KMS-11 (cell line): ENCODE measurements around the gene UBAP2.

ENCODE experiments used
- H2AFZ ChIP-seq: fragments of 200-600 bp; sonication (generic); 2 replicates; pipeline ENCODE4 v1.6.1; 2016; ENCODE audit warnings: antibody characterized with exemption, mixed run types, low read depth
- H3K27ac ChIP-seq: fragments of 200-600 bp; sonication (generic); 2 replicates; pipeline ENCODE4 v1.6.1; 2016; ENCODE audit warnings: mild to moderate bottlenecking, mixed run types
- H3K27me3 ChIP-seq: fragments of 200-600 bp; sonication (generic); 2 replicates; pipeline ENCODE4 v1.6.1; 2017; ENCODE audit warnings: mild to moderate bottlenecking, low read depth, mixed run types, moderate library complexity; ENCODE audit not compliant: insufficient read depth
- H3K36me3 ChIP-seq: fragments of 200-600 bp; sonication (generic); 2 replicates; pipeline ENCODE4 v1.6.1; 2017; ENCODE audit warnings: mild to moderate bottlenecking, mixed run types; ENCODE audit not compliant: insufficient read depth
- H3K4me1 ChIP-seq: fragments of 200-600 bp; sonication (generic); 2 replicates; pipeline ENCODE4 v1.6.1; 2016; ENCODE audit warnings: mild to moderate bottlenecking, low read depth, mixed run types; ENCODE audit not compliant: poor library complexity, severe bottlenecking
- H3K4me2 ChIP-seq: fragments of 200-600 bp; sonication (generic); 2 replicates; pipeline ENCODE4 v1.7.0; 2016; ENCODE audit warnings: mild to moderate bottlenecking, mixed run types
- H3K4me3 ChIP-seq: fragments of 200-600 bp; sonication (generic); IDR thresholded peaks from 2 replicates; pipeline ENCODE4 v1.6.1; 2017; ENCODE audit warnings: low read depth, low read length, mixed read lengths; ENCODE audit not compliant: insufficient read depth
- H3K79me2 ChIP-seq: fragments of 200-600 bp; sonication (generic); 2 replicates; pipeline ENCODE4 v1.6.1; 2016; ENCODE audit warnings: low read depth, mixed run types; ENCODE audit not compliant: insufficient read depth
- H3K9ac ChIP-seq: fragments of 200-600 bp; sonication (generic); 2 replicates; pipeline ENCODE4 v1.6.1; 2016; ENCODE audit warnings: mild to moderate bottlenecking, mixed run types
- H4K20me1 ChIP-seq: fragments of 200-600 bp; sonication (generic); 2 replicates; pipeline ENCODE4 v1.6.1; 2016; ENCODE audit warnings: mild to moderate bottlenecking, mixed run types; ENCODE audit not compliant: insufficient read depth
- CTCF ChIP-seq: fragments of 200-600 bp; sonication (generic); conservative IDR thresholded peaks from 2 replicates; pipeline ENCODE4 v1.6.1; 2017; ENCODE audit warnings: low read depth, mild to moderate bottlenecking, antibody characterized with exemption, low read length, moderate library complexity, mixed read lengths

UBAP2 gene

GRCh38 chr9:34093578-34093977 is 44.9 kb upstream of the UBAP2 start:
- no peak overlapping the region for H3K9ac ChIP-seq
- H4K20me1 ChIP-seq, result no peaks in the 10 kb centered on the region
- no peak overlapping the region for H3K4me3 ChIP-seq
- H3K4me2 ChIP-seq, result no peak overlapping the region
- no peak overlapping the region for H3K27ac ChIP-seq
- TF ChIP-seq CTCF, result no peak
- H3K36me3 ChIP-seq, result peaks cover 4% of the 10 kb centered on the region; the same call in 1 of the 2 replicates
- H3K27me3 ChIP-seq, result no peaks in the 10 kb centered on the region
- no peaks in the 10 kb centered on the region for H3K79me2 ChIP-seq
- no peak overlapping the region for H2AFZ ChIP-seq
- H3K4me1 ChIP-seq, result peaks cover 21% of the 10 kb centered on the region

DNA sequence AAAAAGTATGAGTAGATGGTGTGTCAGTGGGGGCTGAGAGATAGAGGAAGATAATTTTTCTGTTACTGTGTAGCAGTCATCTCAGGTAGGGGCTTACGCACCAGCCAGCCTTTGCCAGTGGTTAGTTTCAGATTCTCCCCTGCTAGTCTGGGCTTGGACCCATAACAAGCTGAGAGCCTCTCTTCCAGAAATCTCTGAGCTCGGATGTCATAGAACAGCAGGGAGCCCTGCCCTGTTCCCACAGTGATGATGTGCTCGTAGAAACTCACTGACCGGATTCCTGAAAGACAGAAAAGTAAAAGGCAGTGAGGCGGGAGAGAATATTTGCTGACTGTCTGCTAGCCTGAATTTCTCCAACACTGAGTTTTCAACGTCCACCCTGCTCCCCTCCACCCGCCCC is 40.6 kb upstream of the UBAP2 start:
- no peak overlapping the region for H3K27ac ChIP-seq
- no peaks in the 10 kb centered on the region for H3K27me3 ChIP-seq
- no peak for TF ChIP-seq CTCF
- H3K9ac ChIP-seq, result no peak overlapping the region
- H4K20me1 ChIP-seq, result no peaks in the 10 kb centered on the region
- no peak overlapping the region for H3K4me3 ChIP-seq
- peaks cover 21% of the 10 kb centered on the region for H3K4me1 ChIP-seq
- H3K4me2 ChIP-seq, result no peak overlapping the region
- peaks cover 7% of the 10 kb centered on the region; the same call in 1 of the 2 replicates for H3K36me3 ChIP-seq
- H2AFZ ChIP-seq, result no peak overlapping the region
- H3K79me2 ChIP-seq, result no peaks in the 10 kb centered on the region

DNA sequence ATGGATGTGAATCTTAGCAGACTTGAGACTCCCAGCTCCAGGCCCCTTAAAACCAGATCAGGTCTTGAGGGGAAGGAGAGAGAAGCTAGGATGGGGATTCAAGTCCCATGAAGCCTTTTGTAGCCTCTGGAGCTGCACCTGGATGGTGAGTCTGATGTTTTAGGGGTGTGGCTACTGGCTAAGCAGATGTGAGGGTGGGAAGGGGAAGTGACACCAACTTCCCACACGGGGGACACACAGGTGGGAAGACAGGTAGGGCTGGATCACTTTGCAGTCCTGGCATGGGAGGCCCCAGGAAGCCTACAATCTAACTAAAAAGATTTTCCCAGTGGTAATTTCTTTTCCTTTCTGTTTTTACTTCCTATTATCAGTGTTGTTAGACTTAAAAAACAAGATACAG is 38.7 kb upstream of the UBAP2 start:
- Histone ChIP-seq H4K20me1 (no peaks in the 10 kb centered on the region), H3K4me1 (peaks cover 5% of the 10 kb centered on the region), H3K4me3 (no peak overlapping the region), H3K27ac (no peak overlapping the region), H2AFZ (no peak overlapping the region), H3K27me3 (no peaks in the 10 kb centered on the region), H3K9ac (no peak overlapping the region), H3K79me2 (no peaks in the 10 kb centered on the region), H3K4me2 (no peak overlapping the region), H3K36me3 (peaks cover 3% of the 10 kb centered on the region; the same call in 1 of the 2 replicates)
- no peak for TF ChIP-seq CTCF

DNA sequence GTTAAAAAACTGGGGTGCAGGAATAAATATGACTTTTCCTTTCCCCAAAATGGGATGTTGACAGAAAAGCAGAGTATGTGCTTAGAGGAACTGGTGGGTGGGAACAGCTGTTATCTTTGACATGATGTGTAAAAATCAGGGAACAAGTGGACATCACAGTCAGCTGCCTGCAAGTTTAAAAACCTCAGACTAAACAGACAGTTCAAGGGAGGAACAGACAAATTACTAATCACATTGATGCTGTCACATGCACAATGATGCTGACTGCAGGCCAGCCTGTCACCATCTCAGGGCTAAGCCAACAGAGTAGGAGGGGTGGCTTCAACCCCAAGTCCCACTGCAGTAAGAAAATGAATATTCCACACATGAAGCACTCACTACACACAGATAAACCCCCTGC is 38.2 kb upstream of the UBAP2 start:
- no peaks in the 10 kb centered on the region for H4K20me1 ChIP-seq
- no peak for TF ChIP-seq CTCF
- H3K27ac ChIP-seq, result no peak overlapping the region
- no peak overlapping the region for H3K4me2 ChIP-seq
- no peaks in the 10 kb centered on the region for H3K79me2 ChIP-seq
- no peaks in the 10 kb centered on the region for H3K27me3 ChIP-seq
- no peak overlapping the region for H3K9ac ChIP-seq
- H3K36me3 ChIP-seq, result peaks cover 3% of the 10 kb centered on the region; the same call in 1 of the 2 replicates
- H3K4me1 ChIP-seq, result peaks cover under 1% of the 10 kb centered on the region
- no peak overlapping the region for H3K4me3 ChIP-seq
- no peak overlapping the region for H2AFZ ChIP-seq
